Prostate gland (tissue), 2 donors: Measurements from ENCODE around the gene TMEM44. TPM values are rescaled to one million over a fixed set of nuclear protein-coding genes. Genes with fewer than 3 reads are reported as not detected.

Experiments
- DNase-seq: peaks from one replicate; pipeline ENCODE4 v3.0.0-alpha.2; 2019; ENCODE audit warnings: low spot score
- H3K27ac ChIP-seq, 2 donors: fragments of 200-600 bp; sonication (generic); 2 replicates each; pipeline ENCODE4 v1.5.1; 2017 to 2019
- H3K27me3 ChIP-seq: fragments of 200-600 bp; sonication (generic); replicated peaks from 2 replicates; pipeline ENCODE4 v1.5.1; 2019; ENCODE audit not compliant: insufficient read depth
- H3K36me3 ChIP-seq, 2 donors: fragments of 200-600 bp; sonication (generic); 1 replicate in 1 of 2; 2 replicates in 1 of 2; pipeline versions ENCODE4 v1.5.1 to v1.8.1; 2017 to 2019
- H3K4me1 ChIP-seq: fragments of 200-600 bp; sonication (generic); replicated peaks from 2 replicates; pipeline ENCODE4 v1.5.1; 2019
- H3K4me3 ChIP-seq, 2 donors: fragments of 200-600 bp; sonication (generic); 2 replicates each; pipeline ENCODE4 v1.5.1; 2017 to 2019
- H3K9me3 ChIP-seq: fragments of 200-600 bp; sonication (generic); 2 replicates; pipeline ENCODE4 v1.5.1; 2017
- CTCF ChIP-seq, 4 experiments: fragments of 200-600 bp in 2 of 4; fragments of 450-650 bp in 2 of 4; sonication (generic) in 2 of 4; IDR thresholded peaks; 1 replicate in 3 of 4; 2 replicates in 1 of 4; pipeline ENCODE4 v1.5.1; 2016 to 2019; ENCODE audit warnings: antibody characterized with exemption in 4 of 4, mild to moderate bottlenecking in 2 of 4, moderate library complexity in 2 of 4
- POLR2A ChIP-seq: fragments of 450-650 bp; IDR thresholded peaks from one replicate; pipeline ENCODE4 v1.6.1; 2016; ENCODE audit warnings: antibody characterized with exemption, mild to moderate bottlenecking
- POLR2AphosphoS5 ChIP-seq: sonication (generic); formaldehyde crosslinking; IDR thresholded peaks from one replicate; pipeline ENCODE4 v1.6.1; 2017; ENCODE audit warnings: antibody characterized with exemption
- WGBS: methylation state at CpG from one replicate; pipeline ENCODE4 v1.1.5; 2018; 5-methylcytosine and 5-hydroxymethylcytosine counted together
- intact Hi-C: fragments of 100-400 bp; cut with DNase I; formaldehyde crosslinking; loops from one replicate; pipeline ENCODE4 v1.14.2; 2022
- total RNA-seq, 2 donors: library from RNA; depleted of rRNA; stranded (reverse); fragments of >200 nt; gene quantifications; one replicate each; pipeline ENCODE4 v1.1.0, GENCODE V29; 2016

TMEM44 gene
- total RNA-seq, 2 donors from 2014 or later = 11.0 to 11.1 TPM

- 68% methylated on average over 10 of the region's 10 CpGs for WGBS
- no peaks in the 10 kb centered on the region for H3K36me3 ChIP-seq
- H3K27me3 ChIP-seq = no peaks in the 10 kb centered on the region
- DNase-seq = no peak
- H3K4me1 ChIP-seq = no peaks in the 10 kb centered on the region
- no peaks in the 10 kb centered on the region for H3K9me3 ChIP-seq
- no peak for TF ChIP-seq POLR2A
- TF ChIP-seq CTCF (IDR thresholded peaks at IDR 0.05) = no peak
- no peak for TF ChIP-seq POLR2AphosphoS5
- H3K27ac ChIP-seq = no peak overlapping the region
- H3K4me3 ChIP-seq = no peak overlapping the region
- intact Hi-C loops = no loop called here
Observed at GRCh38 chr3:194554473-194555123, 78.6 kb downstream of the TMEM44 start.

GRCh38 chr3:194552327-194552949 lies 80.8 kb downstream of the TMEM44 start:
- Histone ChIP-seq H3K27me3 (no peaks in the 10 kb centered on the region), H3K9me3 (no peaks in the 10 kb centered on the region), H3K27ac (no peak overlapping the region), H3K4me1 (no peaks in the 10 kb centered on the region), H3K4me3 (no peak overlapping the region), H3K36me3 (no peaks in the 10 kb centered on the region)
- 94% methylated on average over 8 of the region's 8 CpGs for WGBS
- no peak for TF ChIP-seq POLR2AphosphoS5
- no peak for TF ChIP-seq POLR2A
- no peak for TF ChIP-seq CTCF (IDR thresholded peaks at IDR 0.05)
- intact Hi-C loops = no loop called here
- no peak for DNase-seq

- no peaks in the 10 kb centered on the region for H3K27me3 ChIP-seq
- no peaks in the 10 kb centered on the region for H3K36me3 ChIP-seq
- intact Hi-C loops = no loop called here
- no peaks in the 10 kb centered on the region for H3K4me1 ChIP-seq
- H3K27ac ChIP-seq = no peak overlapping the region
- 93% methylated on average over 9 of the region's 9 CpGs for WGBS
- no peaks in the 10 kb centered on the region for H3K9me3 ChIP-seq
- DNase-seq = no peak
- H3K4me3 ChIP-seq = no peak overlapping the region
- no peak for TF ChIP-seq CTCF (IDR thresholded peaks at IDR 0.05)
- no peak for TF ChIP-seq POLR2AphosphoS5
Observed at GRCh38 chr3:194549853-194550252, 83.4 kb downstream of the TMEM44 start.

DNA sequence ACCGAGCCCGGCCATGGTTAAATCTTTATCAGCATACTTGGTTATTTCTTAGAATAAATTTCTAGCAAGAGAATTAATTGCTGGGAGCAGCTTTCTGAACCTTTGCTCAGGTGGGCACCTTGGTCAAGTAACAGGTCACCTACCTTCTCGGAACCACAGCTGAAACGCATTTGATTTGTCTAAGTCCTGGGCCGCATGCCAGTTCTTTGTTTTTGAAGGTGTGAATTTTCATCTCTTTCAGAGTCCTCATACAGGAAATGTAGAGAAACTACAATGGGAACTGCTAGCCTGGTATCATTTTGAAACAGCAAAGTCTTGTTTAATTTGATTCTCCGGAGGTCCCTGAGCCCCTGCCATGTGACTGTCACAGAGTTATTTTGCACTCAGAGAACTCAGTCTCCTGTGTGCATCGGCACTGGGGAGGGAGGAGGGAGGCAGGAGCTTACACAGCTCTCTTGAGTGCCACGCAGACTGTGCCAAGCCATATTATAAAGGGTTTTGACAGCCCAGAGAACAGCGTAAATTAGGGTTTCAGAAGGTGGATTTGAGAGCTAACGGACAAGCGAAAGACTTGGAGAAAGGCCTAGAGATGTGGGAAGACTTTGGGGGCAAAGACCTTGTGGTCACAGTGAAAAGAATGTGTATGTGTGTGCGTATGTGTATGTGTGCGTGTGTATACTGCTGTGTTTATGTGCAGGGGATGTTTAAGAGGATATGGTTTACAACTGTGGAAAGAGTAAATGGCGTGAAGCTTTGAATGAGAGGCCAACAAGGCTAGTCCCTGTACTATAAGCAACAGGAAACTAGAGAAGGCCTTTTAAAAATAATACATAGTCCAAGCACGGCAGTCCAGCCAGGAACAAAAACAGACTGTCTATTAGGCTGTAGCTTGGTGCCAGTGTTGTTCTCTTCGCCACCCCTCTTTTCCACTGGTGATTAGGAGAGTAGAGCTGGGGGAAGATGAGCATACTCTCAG lies 84.6 kb downstream of the TMEM44 start:
- DNase-seq = no peak
- Histone ChIP-seq H3K4me1 (no peaks in the 10 kb centered on the region), H3K36me3 (no peaks in the 10 kb centered on the region), H3K27ac (no peak overlapping the region), H3K27me3 (no peaks in the 10 kb centered on the region), H3K9me3 (no peaks in the 10 kb centered on the region), H3K4me3 (no peak overlapping the region)
- no peak for TF ChIP-seq POLR2A
- no peak for TF ChIP-seq CTCF (IDR thresholded peaks at IDR 0.05)
- no peak for TF ChIP-seq POLR2AphosphoS5
- intact Hi-C loops = no loop called here
- WGBS = 55% methylated on average over 16 of the region's 16 CpGs
